Right lung (tissue), 5 donors: ENCODE data around the gene PLXDC1. TPM values are rescaled to one million over a fixed set of nuclear protein-coding genes. Genes with fewer than 3 reads are reported as not detected.
"Not testable (repeated sequence)": the region's sequence is repeated elsewhere in the genome, so short reads cannot be mapped to it uniquely, and the experiment has no call there.

Experiments
- DNase-seq, 2 donors: peaks; one replicate each; pipeline ENCODE4 v3.0.0-alpha.2; 2013
- polyA plus RNA-seq, 5 donors: library from polyadenylated mRNA; unstranded; fragments of 120-200 nt; gene quantifications; one replicate each; pipeline versions ENCODE4 v1.2.1 to v1.2.3, GENCODE V29; 2013; ENCODE audit warnings: inconsistent platforms in 1 of 5, low replicate concordance in 1 of 5; ENCODE audit not compliant: insufficient read length in 5 of 5, insufficient read depth in 1 of 5

Gene PLXDC1
- polyA plus RNA-seq, 5 donors: 5.4 to 8.7 (median 6.1) TPM

GRCh38 chr17:39064374-39064773 lies 87.1 kb downstream of the PLXDC1 start:
- no peak for DNase-seq

- no peak for DNase-seq
These were observed 87.8 kb downstream of the PLXDC1 start for GRCh38 chr17:39063681-39064069.

- no peak for DNase-seq
These were observed 88.4 kb downstream of the PLXDC1 start for GRCh38 chr17:39062846-39063680.

GRCh38 chr17:39058524-39058923 lies 92.9 kb downstream of the PLXDC1 start:
- no peak for DNase-seq

GRCh38 chr17:39057701-39058206 lies 93.7 kb downstream of the PLXDC1 start:
- DNase-seq: no peak

- no peak for DNase-seq
These were observed 97.3 kb downstream of the PLXDC1 start for GRCh38 chr17:39054111-39054645.

GRCh38 chr17:39052423-39052822 lies 99.0 kb downstream of the PLXDC1 start:
- not testable (repeated sequence) for DNase-seq

GRCh38 chr17:39051001-39051585 lies 100.3 kb downstream of the PLXDC1 start:
- DNase-seq: no peak

- no peak for DNase-seq
These were observed 105.3 kb downstream of the PLXDC1 start for GRCh38 chr17:39045948-39046679.

GRCh38 chr17:39036009-39036408 lies 115.4 kb downstream of the PLXDC1 start:
- DNase-seq: no peak

GRCh38 chr17:39035578-39035977 lies 115.9 kb downstream of the PLXDC1 start:
- DNase-seq: not testable (repeated sequence)

- DNase-seq: no peak
These were observed 122.7 kb downstream of the PLXDC1 start for GRCh38 chr17:39028690-39029089.

GRCh38 chr17:39027455-39028035 lies 123.9 kb downstream of the PLXDC1 start:
- peak in 1 of 2 donors; percentile 4 for DNase-seq

- peak; percentile 43 to 46 for DNase-seq
These were observed 124.4 kb downstream of the PLXDC1 start for GRCh38 chr17:39026980-39027451.

GRCh38 chr17:39026346-39026745 lies 125.1 kb downstream of the PLXDC1 start:
- DNase-seq: not testable (repeated sequence)

- DNase-seq: no peak
These were observed 128.5 kb downstream of the PLXDC1 start for GRCh38 chr17:39022924-39023323.

- DNase-seq: not testable (repeated sequence)
These were observed 131.4 kb downstream of the PLXDC1 start for GRCh38 chr17:39020037-39020436.

- no peak for DNase-seq
These were observed 132.9 kb downstream of the PLXDC1 start for GRCh38 chr17:39018267-39019134.

GRCh38 chr17:39016193-39017153 lies 135.0 kb downstream of the PLXDC1 start:
- DNase-seq: no peak
